Hematopoietic multipotent progenitor cell treated with erythropoietin and hydrocortisone succinate and interleukin-3 and kit ligand, for 4 days (in vitro differentiated cells): Measurements from ENCODE around the gene TCERG1.
A peak's percentile ranks its signal among the peaks of the same experiment; 100 is the strongest.
"Not testable (repeated sequence)": the region's sequence is repeated elsewhere in the genome, so short reads cannot be mapped to it uniquely, and the experiment has no call there.

Experiments used
- DNase-seq: peaks from one replicate; pipeline ENCODE4 v3.0.0-alpha.2; 2015

TCERG1 gene

GRCh38 chr5:146523698-146524097 is 76.6 kb downstream of the TCERG1 start:
- no peak for DNase-seq

- DNase-seq: no peak
Observed at GRCh38 chr5:146527785-146528184, 80.7 kb downstream of the TCERG1 start.

- DNase-seq: peak; percentile 61
Observed at GRCh38 chr5:146528236-146528635, 81.1 kb downstream of the TCERG1 start.

GRCh38 chr5:146529984-146530383 is 82.9 kb downstream of the TCERG1 start:
- no peak for DNase-seq

- peak; percentile 87 for DNase-seq
Observed at GRCh38 chr5:146533260-146533857, 86.2 kb downstream of the TCERG1 start.

GRCh38 chr5:146533882-146534281 is 86.7 kb downstream of the TCERG1 start:
- no peak for DNase-seq

GRCh38 chr5:146538432-146538831 is 91.3 kb downstream of the TCERG1 start:
- no peak for DNase-seq

GRCh38 chr5:146539973-146540372 is 92.8 kb downstream of the TCERG1 start:
- no peak for DNase-seq

- no peak for DNase-seq
Observed at GRCh38 chr5:146540414-146540813, 93.3 kb downstream of the TCERG1 start.

GRCh38 chr5:146541958-146542849 is 95.1 kb downstream of the TCERG1 start:
- DNase-seq: peak; percentile 83

GRCh38 chr5:146544232-146544631 is 97.1 kb downstream of the TCERG1 start:
- no peak for DNase-seq

GRCh38 chr5:146548781-146549449 is 101.8 kb downstream of the TCERG1 start:
- peak; percentile 58 for DNase-seq

- DNase-seq: no peak
Observed at GRCh38 chr5:146549615-146550014, 102.5 kb downstream of the TCERG1 start.

- DNase-seq: no peak
Observed at GRCh38 chr5:146553446-146553845, 106.3 kb downstream of the TCERG1 start.

- DNase-seq: not testable (repeated sequence)
Observed at GRCh38 chr5:146556884-146557283, 109.8 kb downstream of the TCERG1 start.

- no peak for DNase-seq
Observed at GRCh38 chr5:146560205-146560812, 113.2 kb downstream of the TCERG1 start.
